PC-3 (cell line): ENCODE results near the gene SSX5. TPM values are rescaled to one million over a fixed set of nuclear protein-coding genes. Genes with fewer than 3 reads are reported as not detected.
"Not testable (repeated sequence)": the region's sequence is repeated elsewhere in the genome, so short reads cannot be mapped to it uniquely, and the experiment has no call there.

ENCODE experiments used
- ATAC-seq: fragments of 200-7000 bp; cut with Tn5 transposase; 2 replicates; pipeline ENCODE4 v1.9.1; 2020; ENCODE audit warnings: mild to moderate bottlenecking, moderate library complexity
- Bru-seq: library from RNA; stranded (reverse); fragments of 400-500 nt; gene quantifications from one replicate; lab custom pipeline; 2021; lab: Mats Ljungman, UMichigan
- BruChase-seq, 2 experiments: library from RNA; stranded (reverse); fragments of 400-500 nt; gene quantifications; one replicate each; lab custom pipeline; 2021; lab: Mats Ljungman, UMichigan
- BruUV-seq: library from RNA; stranded (reverse); fragments of 400-500 nt; replicated peaks from 2 replicates; lab custom pipeline; 2021; lab: Mats Ljungman, UMichigan
- CTCF ChIA-PET: fragments of 300-600 bp; sonication (Branson Sonifier 250); formaldehyde crosslinking; loops from one replicate; lab custom pipeline; 2022; ENCODE audit warnings: antibody characterized with exemption; lab: Charles Lee
- POLR2A ChIA-PET: fragments of 300-600 bp; sonication (Branson Sonifier 250); formaldehyde crosslinking; loops from one replicate; lab custom pipeline; 2022; ENCODE audit warnings: antibody characterized with exemption; ENCODE audit not compliant: unreplicated experiment; lab: Charles Lee
- DNase-seq: peaks from one replicate; pipeline ENCODE4 v3.0.0-alpha.2; 2015
- H2AFZ ChIP-seq: fragments of 300-600 bp; sonication (generic); 2 replicates; pipeline ENCODE4 v1.6.0; 2016; ENCODE audit warnings: antibody characterized with exemption, low read length
- H3F3A ChIP-seq: fragments of 300-600 bp; sonication (generic); one replicate; pipeline ENCODE4 v1.6.0; 2017; ENCODE audit warnings: antibody characterized with exemption, low read length, control low read depth, mild to moderate bottlenecking; ENCODE audit not compliant: unreplicated experiment
- H3K27ac ChIP-seq: fragments of 300-600 bp; sonication (generic); 2 replicates; pipeline ENCODE4 v1.5.1; 2016; ENCODE audit warnings: mild to moderate bottlenecking, low read length
- H3K27me3 ChIP-seq: fragments of 300-600 bp; sonication (generic); 2 replicates; pipeline ENCODE4 v1.6.1; 2016; ENCODE audit warnings: low read length, mixed read lengths
- H3K36me3 ChIP-seq: fragments of 300-600 bp; sonication (generic); 2 replicates; pipeline ENCODE4 v1.6.1; 2016; ENCODE audit warnings: low read depth, mixed run types, low read length, mixed read lengths
- H3K4me1 ChIP-seq: fragments of 300-600 bp; sonication (generic); 2 replicates; pipeline ENCODE4 v1.5.1; 2016; ENCODE audit warnings: low read length; ENCODE audit not compliant: insufficient read depth
- H3K4me2 ChIP-seq: fragments of 300-600 bp; sonication (generic); 2 replicates; pipeline ENCODE4 v1.6.0; 2016; ENCODE audit warnings: low read length
- H3K4me3 ChIP-seq: fragments of 300-600 bp; sonication (generic); 2 replicates; pipeline ENCODE4 v1.5.1; 2016; ENCODE audit warnings: mild to moderate bottlenecking, low read length, mixed read lengths
- H3K79me2 ChIP-seq: fragments of 300-600 bp; sonication (generic); 2 replicates; pipeline ENCODE4 v1.6.1; 2017; ENCODE audit warnings: low read length, mixed read lengths
- H3K9ac ChIP-seq: fragments of 300-600 bp; sonication (generic); 2 replicates; pipeline ENCODE4 v1.6.0; 2016; ENCODE audit warnings: mild to moderate bottlenecking, low read length
- H3K9me2 ChIP-seq: fragments of 300-600 bp; sonication (generic); replicated peaks from 2 replicates; pipeline ENCODE4 v1.6.1; 2016; ENCODE audit warnings: mixed run types, low read length, mixed read lengths
- H3K9me3 ChIP-seq: fragments of 300-600 bp; sonication (generic); 2 replicates; pipeline ENCODE4 v1.6.1; 2016; ENCODE audit warnings: low read length, mixed read lengths
- H4K20me1 ChIP-seq: fragments of 300-600 bp; sonication (generic); 2 replicates; pipeline ENCODE4 v1.6.1; 2016; ENCODE audit warnings: low read length, mixed read lengths
- CTCF ChIP-seq: fragments of 300-600 bp; sonication (generic); conservative IDR thresholded peaks from 2 replicates; pipeline ENCODE4 v1.5.1; 2017; ENCODE audit warnings: antibody characterized with exemption, low read depth, mild to moderate bottlenecking, low read length
- EZH2 ChIP-seq: fragments of 300-600 bp; sonication (generic); IDR thresholded peaks from one replicate; pipeline ENCODE4 v1.6.1; 2017; ENCODE audit warnings: antibody characterized with exemption, mild to moderate bottlenecking, low read length; ENCODE audit not compliant: unreplicated experiment
- EZH2phosphoT487 ChIP-seq: fragments of 300-600 bp; sonication (generic); IDR thresholded peaks from 2 replicates; pipeline ENCODE4 v1.6.1; 2018; ENCODE audit warnings: mild to moderate bottlenecking, antibody characterized with exemption, low read length, borderline replicate concordance
- intact Hi-C: fragments of 100-400 bp; cut with micrococcal nuclease; formaldehyde crosslinking; loops from 2 replicates; pipeline ENCODE4 v1.9.0; 2023
- long read RNA-seq: library from polyadenylated mRNA; unstranded; transcript quantifications from one replicate; pipeline ENCODE4 v2.0.0, GENCODE V29; 2021; ENCODE audit not compliant: unreplicated experiment
- total RNA-seq: library from RNA; depleted of rRNA; stranded (reverse); fragments of >200 nt; gene quantifications from 2 replicates; pipeline ENCODE4 v1.2.3, GENCODE V29; 2014; rRNA removed

SSX5 gene
- not detected in 2 replicates for total RNA-seq
- not detected for Bru-seq, nascent RNA
- BruChase-seq, experiment 1, labeled RNA remaining after a 6-hour chase = not detected
- BruChase-seq, experiment 2, labeled RNA remaining after a 2-hour chase = not detected
- long read RNA-seq = 0 reads

GRCh38 chrX:48196745-48197201 lies at the start of gene SSX5:
Gene SSX5 (minus strand): TSS chrX:48196795. CDS start chrX:48195358, 1,437 bp downstream.
- Histone ChIP-seq H4K20me1 (no peaks in the 10 kb centered on the region), H3F3A (no peaks in the 10 kb centered on the region), H3K9me2 (no peaks in the 10 kb centered on the region), H2AFZ (no peak within 1 kb of the TSS), H3K9me3 (no peaks in the 10 kb centered on the region), H3K27me3 (no peaks in the 10 kb centered on the region), H3K79me2 (no peaks in the 10 kb centered on the region), H3K4me2 (no peak within 1 kb of the TSS), H3K27ac (no peak within 1 kb of the TSS), H3K9ac (no peak within 1 kb of the TSS), H3K36me3 (no peaks in the 10 kb centered on the region), H3K4me3 (no peak within 1 kb of the TSS), H3K4me1 (no peaks in the 10 kb centered on the region)
- no peak for DNase-seq
- TF ChIP-seq CTCF (no peak), EZH2phosphoT487 (no peak), EZH2 (no peak)
- intact Hi-C loops = no loop called here
- ATAC-seq = no peak
- CTCF ChIA-PET = no interaction called here
- BruUV-seq = no TSS peak
- POLR2A ChIA-PET = no interaction called here

- H4K20me1 ChIP-seq, H3K4me3 ChIP-seq, intact Hi-C loops, H3K27me3 ChIP-seq, POLR2A ChIA-PET, H3K4me2 ChIP-seq, H3K9ac ChIP-seq, DNase-seq, H3K36me3 ChIP-seq, H3F3A ChIP-seq, H3K79me2 ChIP-seq, H3K4me1 ChIP-seq, ATAC-seq, H2AFZ ChIP-seq, H3K9me2 ChIP-seq, BruUV-seq, CTCF ChIA-PET, H3K27ac ChIP-seq, H3K9me3 ChIP-seq: not testable (repeated sequence)
Measured at GRCh38 chrX:48224196-48224595, 27.6 kb upstream of the SSX5 start.

- POLR2A ChIA-PET, H3K4me1 ChIP-seq, BruUV-seq, H3K36me3 ChIP-seq, H3K9ac ChIP-seq, H3K27me3 ChIP-seq, H3K9me3 ChIP-seq, H3K27ac ChIP-seq, CTCF ChIA-PET, H3K4me3 ChIP-seq, H3K79me2 ChIP-seq, intact Hi-C loops, H3K9me2 ChIP-seq, H4K20me1 ChIP-seq, ATAC-seq, H3F3A ChIP-seq, H2AFZ ChIP-seq, DNase-seq, H3K4me2 ChIP-seq: not testable (repeated sequence)
Measured at GRCh38 chrX:48214341-48214740, 17.7 kb upstream of the SSX5 start.

GRCh38 chrX:48190024-48190423 lies 6.6 kb downstream of the SSX5 start:
- H3K9me2 ChIP-seq, ATAC-seq, intact Hi-C loops, H3K27ac ChIP-seq, H2AFZ ChIP-seq, H3K4me1 ChIP-seq, POLR2A ChIA-PET, H3K4me3 ChIP-seq, CTCF ChIA-PET, H4K20me1 ChIP-seq, H3K36me3 ChIP-seq, H3K4me2 ChIP-seq, H3K79me2 ChIP-seq, BruUV-seq, H3K9me3 ChIP-seq, H3K27me3 ChIP-seq, H3F3A ChIP-seq, DNase-seq, H3K9ac ChIP-seq: not testable (repeated sequence)

- intact Hi-C loops, H3K4me3 ChIP-seq, DNase-seq, BruUV-seq, H3K27ac ChIP-seq, H3K9me3 ChIP-seq, H3K27me3 ChIP-seq, H3F3A ChIP-seq, H3K79me2 ChIP-seq, H2AFZ ChIP-seq, POLR2A ChIA-PET, H3K4me1 ChIP-seq, H4K20me1 ChIP-seq, H3K36me3 ChIP-seq, H3K9ac ChIP-seq, H3K4me2 ChIP-seq, CTCF ChIA-PET, ATAC-seq, H3K9me2 ChIP-seq: not testable (repeated sequence)
Measured at GRCh38 chrX:48181882-48182281, 14.7 kb downstream of the SSX5 start.
